Lung (tissue), 12 donors: Measurements from ENCODE around the gene COL11A1. TPM values are rescaled to one million over a fixed set of nuclear protein-coding genes. Genes with fewer than 3 reads are reported as not detected.

Experiments
- ATAC-seq: fragments of 200-7000 bp; cut with Tn5 transposase; one replicate; pipeline ENCODE4 v1.9.1; 2020; ENCODE audit warnings: moderate number of reproducible peaks; ENCODE audit not compliant: insufficient read depth, low FRiP score
- DNase-seq, 3 donors: peaks; one replicate each; pipeline ENCODE4 v3.0.0-alpha.2; 2013 to 2017
- H3K27ac ChIP-seq, 2 donors: one replicate each; pipeline ENCODE4 v1.5.1; 2013; ENCODE audit warnings: mild to moderate bottlenecking in 2 of 2, moderate library complexity in 2 of 2, control low read depth in 1 of 2, inconsistent platforms in 1 of 2, low read depth in 1 of 2, low read length in 1 of 2
- H3K27me3 ChIP-seq, 3 donors: one replicate each; pipeline ENCODE4 v1.5.1; 2013; ENCODE audit warnings: low read length in 2 of 3; ENCODE audit not compliant: control insufficient read depth in 3 of 3, insufficient read depth in 3 of 3
- H3K36me3 ChIP-seq, 4 donors: one replicate each; pipeline ENCODE4 v1.5.1; 2013; ENCODE audit warnings: low read length in 4 of 4, mild to moderate bottlenecking in 1 of 4, moderate library complexity in 1 of 4; ENCODE audit not compliant: control insufficient read depth in 4 of 4, insufficient read depth in 4 of 4
- H3K4me1 ChIP-seq, 5 donors: one replicate each; pipeline ENCODE4 v1.5.1; 2013; ENCODE audit warnings: low read length in 5 of 5, mild to moderate bottlenecking in 2 of 5, moderate library complexity in 1 of 5; ENCODE audit not compliant: control insufficient read depth in 5 of 5, insufficient read depth in 5 of 5
- H3K4me3 ChIP-seq: one replicate; pipeline ENCODE4 v1.5.1; 2013; ENCODE audit warnings: mild to moderate bottlenecking, control low read depth, moderate library complexity
- H3K9ac ChIP-seq, 2 donors: one replicate each; pipeline ENCODE4 v1.5.1; 2013; ENCODE audit warnings: low read length in 2 of 2, control low read depth in 1 of 2; ENCODE audit not compliant: insufficient read depth in 1 of 2
- H3K9me3 ChIP-seq, 4 donors: one replicate each; pipeline ENCODE4 v1.5.1; 2013; ENCODE audit warnings: low read length in 3 of 4, mild to moderate bottlenecking in 1 of 4, moderate library complexity in 1 of 4; ENCODE audit not compliant: control insufficient read depth in 4 of 4, insufficient read depth in 3 of 4
- CTCF ChIP-seq: IDR thresholded peaks from 2 replicates; pipeline ENCODE4 v1.5.1; 2012; ENCODE audit warnings: mild to moderate bottlenecking; ENCODE audit errors: control extremely low read depth, extremely low read depth
- WGBS, 2 donors: extraction: QIAGEN DNeasy Blood & Tissue Kit; methylation state at CpG; one replicate each; pipeline ENCODE4 v1.1.7; 2013; 5-methylcytosine and 5-hydroxymethylcytosine counted together
- polyA plus RNA-seq, 2 donors: library from polyadenylated mRNA; stranded (reverse); fragments of 200-250 nt; gene quantifications; one replicate each; pipeline ENCODE4 v1.2.1, GENCODE V29; 2013
- total RNA-seq, 2 donors: library from RNA; depleted of rRNA in 1 of 2; stranded (reverse); fragments of >200 nt in 1 of 2; gene quantifications; one replicate each; pipeline ENCODE4 v1.2.1, GENCODE V29; 2014 to 2021
- donor health status: control.
- donor health status: control.
- donor health status: Bipolar disorder and iron deficiency.
- donor health status: healthy.
- donor health status: DM: yes; HTN: yes; CAD: no.

Gene COL11A1
- total and polyA plus RNA-seq, 4 donors: 0.33 to 7.5 (median 0.70) TPM

- WGBS, 2 donors: 91 to 95% methylated on average over 2 of the region's 2 CpGs
- H3K27me3 ChIP-seq: no peaks in the 10 kb centered on the region
- no peak overlapping the region for H3K27ac ChIP-seq
- DNase-seq: no peak
- H3K36me3 ChIP-seq: no peaks in the 10 kb centered on the region
- no peaks in the 10 kb centered on the region for H3K9me3 ChIP-seq
- peaks cover 0 to 2% (median 0%) of the 10 kb centered on the region in 5 donors for H3K4me1 ChIP-seq
- ATAC-seq: no peak
- no peak for TF ChIP-seq CTCF
- no peak overlapping the region for H3K9ac ChIP-seq
- no peak overlapping the region for H3K4me3 ChIP-seq
These were observed 211.6 kb downstream of the COL11A1 start for GRCh38 chr1:102896771-102897170.

DNA sequence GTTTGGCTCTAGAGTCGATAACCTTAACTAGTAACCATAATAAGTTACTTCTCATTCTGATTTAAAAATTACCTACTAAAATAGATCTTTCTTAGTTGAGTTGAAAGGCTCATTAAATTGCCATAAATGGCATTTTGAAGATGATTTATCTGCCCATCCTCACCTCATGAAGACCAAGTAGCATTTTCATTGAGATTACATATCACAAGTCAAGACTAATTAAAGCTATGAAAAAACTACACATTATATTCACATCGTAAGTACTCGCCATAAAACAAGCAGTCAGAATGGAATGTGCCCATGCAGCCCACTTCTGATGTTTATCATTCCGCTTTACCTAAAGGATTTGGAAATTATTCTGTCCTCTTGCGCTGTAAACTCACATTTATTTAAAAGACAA, 212.0 kb downstream of the COL11A1 start:
- H3K4me3 ChIP-seq: no peak overlapping the region
- peak in 1 of 3 donors; percentile 31 for DNase-seq
- WGBS, 2 donors: 73 to 87% methylated on average over 5 of the region's 5 CpGs
- no peaks in the 10 kb centered on the region for H3K27me3 ChIP-seq
- no peak overlapping the region for H3K27ac ChIP-seq
- no peak overlapping the region for H3K9ac ChIP-seq
- H3K36me3 ChIP-seq: no peaks in the 10 kb centered on the region
- no peaks in the 10 kb centered on the region for H3K9me3 ChIP-seq
- peaks cover 0 to 2% (median 0%) of the 10 kb centered on the region in 5 donors for H3K4me1 ChIP-seq
- TF ChIP-seq CTCF: no peak
- no peak for ATAC-seq

GRCh38 chr1:102891868-102892625, 216.3 kb downstream of the COL11A1 start:
- 88 to 89% methylated on average over 4 of the region's 4 CpGs for WGBS, 2 donors
- Histone ChIP-seq H3K9me3 (no peaks in the 10 kb centered on the region), H3K36me3 (no peaks in the 10 kb centered on the region), H3K27me3 (no peaks in the 10 kb centered on the region), H3K27ac (no peak overlapping the region), H3K4me1 (peaks cover 0 to 2% (median 0%) of the 10 kb centered on the region in 5 donors), H3K9ac (no peak overlapping the region), H3K4me3 (no peak overlapping the region)
- DNase-seq (no peak), ATAC-seq (no peak)
- TF ChIP-seq CTCF: no peak
